ENCODE measurements around the gene SPPL2C. TPM values are rescaled to one million over a fixed set of nuclear protein-coding genes. Genes with fewer than 3 reads are reported as not detected.

SPPL2C gene
- total and polyA plus RNA-seq, 2 of the 13 experiments (the other 11 are each of a cell fraction or from before 2014, with no cell fraction given): not detected

DNA sequence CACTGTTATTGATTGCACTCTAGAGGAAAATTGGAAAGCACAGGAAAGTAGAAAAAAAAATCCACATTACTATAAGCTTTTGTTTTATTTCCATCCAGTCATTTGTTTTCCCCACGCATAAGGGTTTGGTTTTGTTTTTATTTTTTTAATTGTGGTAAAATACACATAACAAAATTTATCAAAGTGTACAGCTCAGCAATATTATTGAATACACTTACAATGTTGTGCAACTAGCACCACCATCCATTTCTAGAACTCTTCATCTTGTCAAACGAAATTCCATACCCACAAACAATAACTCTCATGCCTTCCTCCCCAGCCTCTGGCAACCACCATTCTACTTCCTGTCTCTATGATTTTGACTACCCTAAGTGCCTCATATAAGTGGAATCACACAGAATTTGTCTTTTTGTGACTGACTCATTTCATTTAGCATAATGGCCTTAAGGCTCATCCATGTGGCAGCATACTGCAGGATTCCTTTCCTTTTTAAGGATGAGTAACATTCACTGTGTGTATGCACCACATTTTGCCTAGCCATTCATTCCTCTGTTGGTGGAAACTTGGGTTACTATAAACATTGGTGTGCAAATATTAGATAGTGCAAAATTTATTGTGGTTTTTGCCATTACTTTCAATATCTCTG, 11.1 kb downstream of the SPPL2C start:
- no peak for TF ChIP-seq ZC3H4 (CRISPR knock-in tag; IDR thresholded peaks at IDR 0.05; ENCODE audit: borderline replicate concordance)
- no peak for TF ChIP-seq NFATC3 (CRISPR knock-in tag; IDR thresholded peaks at IDR 0.05)
- no peak for TF ChIP-seq ZNF746 (CRISPR knock-in tag; IDR thresholded peaks at IDR 0.05)
- 0 out of 2 replicates have a peak, but pooled peaks have one; percentile 26 for TF ChIP-seq MAFF (IDR thresholded peaks at IDR 0.05; ENCODE audit: low read depth, low read length)
- TF ChIP-seq ZNF367 (CRISPR knock-in tag; IDR thresholded peaks at IDR 0.05; ENCODE audit: borderline replicate concordance): no peak
- TF ChIP-seq MAFK (conservative IDR thresholded peaks at IDR 0.05 in 1 of 2, IDR thresholded peaks at IDR 0.05 in 1 of 2; ENCODE audit: low read length in 2 of 2): peak in 1 of 2 experiments; percentile 55; a peak in 2 of 4 replicates
- H2AFZ ChIP-seq (ENCODE audit: low read length): no peak overlapping the region
- H3K79me2 ChIP-seq (ENCODE audit: insufficient read depth, low read length): no peaks in the 10 kb centered on the region
- DNase-seq (ENCODE audit: low spot score): no peak
- no peak for ATAC-seq
- H4K20me1 ChIP-seq (ENCODE audit: insufficient read depth, low read length): peaks cover 4% of the 10 kb centered on the region; the same call in 1 of the 2 replicates
- no peak overlapping the region for H3K4me3 ChIP-seq (replicated peaks in 1 of 3; ENCODE audit: insufficient read depth in 1 of 3, low read depth in 2 of 3, low read length in 3 of 3)
- no peak overlapping the region for H3K4me2 ChIP-seq (ENCODE audit: low read depth, low read length)
- H3K36me3 ChIP-seq (replicated peaks in 1 of 2; ENCODE audit: control insufficient read depth in 1 of 2, insufficient read depth in 2 of 2, low read length in 2 of 2): no peaks in the 10 kb centered on the region
- WGBS (ENCODE audit: low lambda C conversion rate): 19% methylated on average over 2 of the region's 2 CpGs
- H3K27me3 ChIP-seq (ENCODE audit: control insufficient read depth in 1 of 2, insufficient read depth in 2 of 2, low read length in 2 of 2): peaks cover 2 to 18% of the 10 kb centered on the region in 2 experiments; a peak in 3 of 5 replicates
- FAIRE-seq: no peak
- ChIA-PET POLR2A (no interaction called here), CTCF (ENCODE audit: low intra/inter-chr PET ratio, low total read pairs) (no interaction called here)
- H3K9me3 ChIP-seq (ENCODE audit: low read length): no peaks in the 10 kb centered on the region
- intact Hi-C loops (cut with micrococcal nuclease; ENCODE audit: unreplicated experiment) (no loop called here), in situ Hi-C loops (cut with HindIII; ENCODE audit: extremely low pct_ligation_motif_present, low pct_unique_long_range_greater_than_20kb) (no loop called here)
- H3K4me1 ChIP-seq (ENCODE audit: insufficient read depth, low read length): no peaks in the 10 kb centered on the region
- H3K9ac ChIP-seq (ENCODE audit: insufficient read depth, low read depth, low read length): no peak overlapping the region
- no TSS peak for BruUV-seq (replicated peaks)
- H3K27ac ChIP-seq (ENCODE audit: extremely low read length, insufficient read depth, low read length): no peak overlapping the region

- Histone ChIP-seq H3K9me3 (ENCODE audit: low read length) (no peaks in the 10 kb centered on the region), H3K9ac (ENCODE audit: insufficient read depth, low read depth, low read length) (no peak overlapping the region), H4K20me1 (ENCODE audit: insufficient read depth, low read length) (peaks cover 4% of the 10 kb centered on the region; the same call in 1 of the 2 replicates), H3K4me1 (ENCODE audit: insufficient read depth, low read length) (no peaks in the 10 kb centered on the region), H3K79me2 (ENCODE audit: insufficient read depth, low read length) (no peaks in the 10 kb centered on the region), H3K27ac (ENCODE audit: extremely low read length, insufficient read depth, low read length) (no peak overlapping the region), H3K4me2 (ENCODE audit: low read depth, low read length) (no peak overlapping the region), H3K27me3 (ENCODE audit: control insufficient read depth in 1 of 2, insufficient read depth in 2 of 2, low read length in 2 of 2) (peaks cover 0 to 20% of the 10 kb centered on the region in 2 experiments; a peak in 3 of 5 replicates), H3K36me3 (replicated peaks in 1 of 2; ENCODE audit: control insufficient read depth in 1 of 2, insufficient read depth in 2 of 2, low read length in 2 of 2) (no peaks in the 10 kb centered on the region), H2AFZ (ENCODE audit: low read length) (no peak overlapping the region), H3K4me3 (replicated peaks in 1 of 3; ENCODE audit: insufficient read depth in 1 of 3, low read depth in 2 of 3, low read length in 3 of 3) (no peak overlapping the region)
- BruUV-seq (replicated peaks): no TSS peak
- 38% methylated on average over 10 of the region's 10 CpGs for WGBS (ENCODE audit: low lambda C conversion rate)
- CTCF ChIA-PET (ENCODE audit: low intra/inter-chr PET ratio, low total read pairs): no interaction called here
- POLR2A ChIA-PET: no interaction called here
- in situ Hi-C loops (cut with HindIII; ENCODE audit: extremely low pct_ligation_motif_present, low pct_unique_long_range_greater_than_20kb) (no loop called here), intact Hi-C loops (cut with micrococcal nuclease; ENCODE audit: unreplicated experiment) (no loop called here)
- FAIRE-seq: peak; percentile 23
- DNase-seq (ENCODE audit: low spot score): peak; percentile 40
- ATAC-seq: peak; percentile 84
- peak; percentile 86; the same call in 1 of the 2 replicates for TF ChIP-seq ZNF607 (CRISPR knock-in tag; IDR thresholded peaks at IDR 0.05; ENCODE audit: borderline replicate concordance)
- 0 out of 2 replicates have a peak, but pooled peaks have one; percentile 14 for TF ChIP-seq KDM6A (CRISPR knock-in tag; IDR thresholded peaks at IDR 0.05; ENCODE audit: low read depth)
- TF ChIP-seq PHF5A (CRISPR knock-in tag; IDR thresholded peaks at IDR 0.05; ENCODE audit: low read depth, unreplicated experiment): no peak
- TF ChIP-seq ZFP36 (IDR thresholded peaks at IDR 0.05; ENCODE audit: borderline replicate concordance, low read depth, low read length, partially characterized antibody): no peak
- TF ChIP-seq CHD4 (IDR thresholded peaks at IDR 0.05; ENCODE audit: borderline replicate concordance, low read length): no peak
- no peak; the same call in 1 of the 2 replicates for TF ChIP-seq AKNA (CRISPR knock-in tag; IDR thresholded peaks at IDR 0.05; ENCODE audit: borderline replicate concordance)
Measured at GRCh38 chr17:45857977-45858708, 13.5 kb downstream of the SPPL2C start.

Measured in HepG2 (cell line).